Measurements from ENCODE around the gene RPE65.
"Not testable (repeated sequence)": the region's sequence is repeated elsewhere in the genome, so short reads cannot be mapped to it uniquely, and the experiment has no call there.

The RPE65 gene

DNA sequence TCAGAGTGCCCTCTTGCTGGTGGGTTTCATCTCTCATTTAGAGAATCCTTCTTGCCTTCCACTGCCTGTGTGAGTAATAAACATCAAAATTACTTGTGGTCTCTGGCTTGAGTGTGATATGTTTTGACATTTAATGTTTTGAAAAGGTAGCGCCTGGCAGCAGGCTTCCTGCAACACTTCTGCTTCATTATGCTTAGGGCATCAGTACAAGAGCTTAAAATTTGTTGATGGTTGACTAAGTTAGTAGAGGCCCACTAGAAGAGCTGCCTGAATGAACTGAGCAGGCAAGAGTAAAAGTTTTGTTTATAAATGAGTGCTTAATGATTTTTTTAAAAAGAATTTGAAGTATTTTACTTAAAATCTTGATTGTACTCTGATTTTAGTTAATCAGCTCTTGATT lies 6.4 kb upstream of the RPE65 start:
- no peak overlapping the region for H3K4me3 ChIP-seq
- H3K27ac ChIP-seq, result no peak overlapping the region

DNA sequence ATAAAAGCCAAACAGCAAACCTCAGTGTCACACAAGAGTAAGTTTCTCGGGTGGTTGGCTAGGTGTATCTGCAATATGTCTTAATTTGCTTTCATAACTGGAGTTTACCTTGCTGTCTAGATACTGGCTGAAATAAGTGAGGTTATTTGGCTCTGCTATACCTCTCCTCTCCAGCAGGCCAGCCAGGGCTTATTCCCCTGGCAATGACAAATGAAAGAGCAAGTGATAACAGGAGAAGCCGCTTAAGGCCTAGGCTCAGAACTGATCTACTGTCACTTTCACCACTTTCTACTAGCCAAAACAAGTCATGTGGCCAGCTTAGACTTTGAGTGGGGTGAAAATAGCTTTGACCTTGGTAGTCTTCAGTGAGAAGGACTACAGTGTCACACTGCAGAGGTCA lies 4.8 kb upstream of the RPE65 start:
- Histone ChIP-seq H3K4me3 (no peak overlapping the region), H3K27ac (no peak overlapping the region)

DNA sequence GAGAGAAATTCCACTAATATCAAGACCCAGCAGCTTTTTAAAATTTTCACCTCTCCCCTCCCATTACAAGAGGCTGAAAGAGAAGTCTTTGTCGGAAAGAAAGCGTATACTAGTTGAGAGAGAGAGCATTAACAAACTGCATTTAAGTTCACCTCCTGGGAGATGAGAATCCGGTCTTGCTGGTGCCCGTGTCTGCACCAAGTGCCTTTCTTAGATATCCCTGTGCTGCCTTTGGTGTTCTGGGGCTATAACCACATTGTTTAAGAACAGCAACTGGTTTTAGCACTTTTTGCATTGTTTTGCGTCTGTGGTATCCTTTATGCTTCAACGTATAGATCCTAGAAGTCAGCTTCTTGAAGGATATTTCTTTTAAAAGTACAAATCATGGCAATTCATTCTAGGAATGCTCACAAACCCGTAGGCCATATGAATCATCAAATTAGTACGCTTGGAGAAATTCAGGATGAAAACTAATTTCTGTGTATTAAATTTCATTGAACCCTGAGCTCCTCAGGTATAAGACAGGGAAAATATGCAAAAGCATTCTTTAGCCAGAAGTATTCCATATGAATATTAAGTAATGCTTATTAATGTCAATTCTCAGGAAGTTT lies 3.4 kb upstream of the RPE65 start:
- Histone ChIP-seq H3K4me3 (no peak overlapping the region), H3K27ac (no peak overlapping the region)

DNA sequence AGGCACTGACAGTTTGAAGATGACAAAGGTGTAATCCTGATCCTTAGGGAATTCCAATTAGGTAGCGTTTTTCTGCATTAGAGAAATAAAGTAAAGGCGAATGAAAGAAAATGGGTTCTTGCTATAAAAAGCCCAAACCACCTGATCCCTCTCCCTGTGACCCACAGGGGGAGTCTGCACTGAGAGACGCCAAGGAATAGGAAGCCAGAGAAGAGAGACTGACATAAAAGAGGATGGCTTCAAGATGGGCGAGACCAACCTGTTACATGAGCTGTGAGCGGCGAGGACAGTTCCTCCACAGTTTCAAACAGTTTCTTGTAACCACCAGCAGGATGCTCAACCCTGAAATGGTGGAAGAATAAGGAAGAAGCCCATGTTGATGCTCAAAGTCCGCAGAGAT lies 1.4 kb downstream of the RPE65 start:
- Histone ChIP-seq H3K27ac (no peak overlapping the region), H3K4me3 (no peak overlapping the region)

DNA sequence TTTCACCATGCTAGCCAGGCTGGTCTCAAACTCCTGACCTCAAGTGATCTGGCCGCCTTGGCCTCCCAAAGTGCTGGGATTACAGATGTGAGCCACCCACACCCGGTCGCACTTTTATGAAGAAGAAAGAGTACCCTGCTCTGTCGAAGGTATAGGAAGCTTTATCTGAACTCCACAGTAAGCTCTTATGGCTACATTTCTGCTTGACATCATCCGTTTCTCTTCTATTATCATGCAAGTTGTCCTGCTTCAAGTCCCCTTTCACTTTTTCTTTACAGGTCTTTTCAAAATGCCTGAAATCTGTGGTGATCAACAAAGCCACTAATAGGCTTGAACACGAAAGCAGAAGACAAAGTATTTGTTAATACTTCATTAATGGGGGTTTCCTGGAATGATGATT lies 4.0 kb downstream of the RPE65 start:
- Histone ChIP-seq H3K4me3 (no peak overlapping the region), H3K27ac (no peak overlapping the region)

DNA sequence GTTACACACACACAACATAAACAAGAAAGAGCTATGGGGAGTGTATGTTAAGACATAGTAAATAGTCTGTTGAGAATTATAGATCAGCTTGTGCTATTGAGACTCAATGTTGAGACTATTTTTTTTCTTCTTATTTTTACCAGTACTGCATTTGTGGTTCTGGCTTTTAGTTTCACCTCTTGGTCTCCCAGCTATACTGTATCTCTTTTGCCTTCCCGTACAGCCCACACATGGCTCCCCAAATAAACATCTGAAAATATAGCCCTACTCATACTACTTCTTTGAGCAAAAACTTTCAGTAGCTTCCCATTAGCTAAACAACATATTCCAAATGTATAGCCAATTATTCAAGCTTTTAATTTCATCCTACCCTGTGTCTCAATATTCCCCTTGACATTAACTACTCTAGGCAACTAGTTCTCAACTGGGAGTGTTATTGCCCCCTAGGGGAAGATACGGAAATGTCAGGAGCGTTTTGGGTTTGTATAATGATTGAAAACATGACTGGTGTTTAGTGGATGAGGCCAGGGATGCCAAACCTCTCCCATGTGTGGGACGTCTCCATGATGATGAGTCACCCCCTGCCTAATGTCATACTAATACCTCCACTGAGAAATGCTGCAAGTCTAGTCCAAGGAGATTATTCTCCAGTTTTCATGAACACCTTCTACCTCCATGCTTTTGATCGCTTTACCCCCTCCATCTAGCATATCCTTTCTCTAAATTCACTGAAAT lies 6.8 kb downstream of the RPE65 start:
- Histone ChIP-seq H3K4me3 (no peak overlapping the region), H3K27ac (no peak overlapping the region)

DNA sequence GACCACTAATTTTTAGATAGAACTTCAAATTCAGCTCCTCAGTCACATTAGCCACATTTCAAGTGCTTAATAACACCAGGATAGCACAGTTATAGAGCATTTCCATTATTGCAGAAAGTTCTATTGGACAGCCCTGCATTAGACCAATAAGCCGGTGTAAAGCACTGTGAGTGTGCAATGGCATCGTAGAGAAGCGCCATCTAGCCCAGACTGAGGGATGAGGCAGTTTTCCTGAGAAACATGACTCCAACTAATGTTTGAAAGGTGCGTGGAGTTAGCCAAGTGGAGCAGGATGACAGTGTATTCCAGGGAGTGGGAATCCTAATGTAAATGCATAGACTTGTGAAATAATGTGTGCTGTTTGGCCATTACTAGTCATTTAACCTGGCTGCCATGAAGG lies 7.7 kb downstream of the RPE65 start:
- Histone ChIP-seq H3K4me3 (no peak overlapping the region), H3K27ac (no peak overlapping the region)

DNA sequence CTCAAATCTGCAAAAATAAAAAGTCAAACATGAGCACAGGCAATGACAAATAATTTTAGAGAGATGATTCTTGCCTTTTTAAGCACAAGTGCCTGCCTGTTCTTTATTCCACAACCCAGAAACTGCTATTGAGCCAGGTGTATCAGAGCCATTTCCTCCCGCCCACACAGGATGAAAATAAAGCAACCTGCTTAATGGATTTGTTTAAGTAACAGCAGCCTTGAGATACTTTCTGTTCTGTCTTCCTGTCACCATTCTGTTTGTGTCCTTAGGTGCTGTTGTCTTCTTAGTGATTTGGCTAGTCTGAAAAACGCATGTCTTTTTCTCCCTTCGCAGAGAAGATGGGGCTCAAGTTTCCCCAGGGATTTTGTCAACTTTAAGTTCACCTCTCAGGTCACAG lies 11.4 kb downstream of the RPE65 start:
- H3K27ac ChIP-seq, result no peak overlapping the region
- no peak overlapping the region for H3K4me3 ChIP-seq

DNA sequence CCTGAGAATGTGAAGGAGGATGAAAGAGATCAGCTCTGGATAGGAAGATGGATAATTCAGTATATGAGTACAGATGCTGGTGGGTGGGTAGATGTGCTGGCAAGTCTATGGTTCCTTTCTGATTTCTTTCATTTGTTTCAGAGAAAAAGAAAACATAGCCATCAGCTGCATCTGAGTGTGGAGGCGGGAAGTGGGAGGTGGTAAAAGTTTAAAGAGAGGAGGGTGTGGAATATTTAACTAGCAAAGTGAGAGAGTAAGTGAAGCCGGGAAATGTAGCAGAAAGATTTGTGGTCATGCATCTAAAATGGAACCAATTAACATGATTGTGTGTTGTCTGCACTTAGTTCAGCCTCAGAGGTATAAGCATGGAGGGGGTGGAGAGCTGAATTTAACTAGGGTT lies 16.4 kb downstream of the RPE65 start:
- no peak overlapping the region for H3K27ac ChIP-seq

DNA sequence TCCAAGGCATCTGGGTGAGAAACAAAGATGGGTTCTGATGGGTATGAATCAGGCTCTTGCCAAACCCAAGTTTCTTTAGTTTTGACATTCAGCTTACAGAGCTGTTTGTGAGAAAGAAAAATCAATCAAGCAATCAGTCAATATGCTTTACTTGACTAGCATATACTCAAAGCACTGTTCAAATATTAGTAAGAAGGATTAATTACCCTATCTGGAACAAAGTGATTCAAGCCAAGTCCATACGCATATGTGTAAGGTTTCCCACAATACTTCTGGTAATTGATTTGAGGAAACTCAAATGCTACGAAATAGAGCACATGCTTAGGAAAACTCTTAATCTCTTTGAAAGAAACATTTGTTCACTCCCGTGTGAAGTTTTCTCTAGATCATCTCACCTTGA lies 18.7 kb downstream of the RPE65 start:
- H3K27ac ChIP-seq, result no peak overlapping the region
- H3K4me3 ChIP-seq, result no peak overlapping the region

More for the DNA sequence above, 16.4 kb downstream of the RPE65 start:
- no peak overlapping the region for H3K4me3 ChIP-seq

DNA sequence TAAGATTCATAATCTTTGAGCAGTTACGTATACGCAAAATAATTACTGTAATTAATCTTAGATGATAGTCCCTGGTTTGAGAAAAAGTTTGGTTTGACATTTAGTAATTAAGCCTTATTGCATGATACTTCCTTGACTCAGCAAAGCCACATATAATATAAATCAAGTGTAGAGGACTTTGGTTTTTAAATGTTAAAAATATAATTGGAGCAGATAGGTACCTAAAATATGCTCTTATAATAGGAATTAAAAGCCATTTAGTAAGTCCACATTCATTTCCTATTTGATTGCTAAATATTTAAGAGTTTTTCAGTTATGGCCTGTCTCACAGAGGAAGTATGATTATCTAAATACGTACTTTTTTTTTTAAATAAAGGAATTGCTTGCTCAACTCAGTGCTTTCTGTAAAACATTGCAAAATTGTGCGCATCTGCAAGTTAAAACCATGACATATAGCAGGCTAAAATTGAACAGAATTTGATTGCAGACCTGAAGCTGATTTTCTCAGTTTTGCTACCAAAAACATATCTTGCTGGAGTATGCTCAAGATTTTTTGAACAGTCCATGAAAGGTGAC lies 20.4 kb downstream of the RPE65 start:
- no peak overlapping the region for H3K27ac ChIP-seq

DNA sequence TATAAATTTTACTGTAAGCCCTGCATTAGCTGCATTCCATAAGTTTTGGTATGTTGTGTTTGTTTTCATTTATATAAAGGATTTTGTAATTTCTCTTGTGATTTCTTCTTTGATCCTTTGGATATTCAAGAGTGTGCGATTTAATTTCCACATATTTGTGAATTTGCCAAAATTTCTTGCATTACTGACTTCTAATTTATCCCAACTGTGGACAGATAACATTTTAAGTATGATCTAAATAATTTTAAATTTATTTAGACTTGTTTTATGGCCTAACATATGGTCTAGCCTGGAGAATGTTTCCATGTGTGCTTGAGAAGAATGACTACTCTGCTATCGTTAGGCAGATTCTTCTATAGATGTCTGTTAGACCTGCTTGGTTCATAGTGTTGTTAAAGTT lies 23.2 kb downstream of the RPE65 start:
- H3K27ac ChIP-seq, result no peak overlapping the region
- H3K4me3 ChIP-seq, result no peak overlapping the region

More for the DNA sequence above, 20.4 kb downstream of the RPE65 start:
- H3K4me3 ChIP-seq, result no peak overlapping the region

DNA sequence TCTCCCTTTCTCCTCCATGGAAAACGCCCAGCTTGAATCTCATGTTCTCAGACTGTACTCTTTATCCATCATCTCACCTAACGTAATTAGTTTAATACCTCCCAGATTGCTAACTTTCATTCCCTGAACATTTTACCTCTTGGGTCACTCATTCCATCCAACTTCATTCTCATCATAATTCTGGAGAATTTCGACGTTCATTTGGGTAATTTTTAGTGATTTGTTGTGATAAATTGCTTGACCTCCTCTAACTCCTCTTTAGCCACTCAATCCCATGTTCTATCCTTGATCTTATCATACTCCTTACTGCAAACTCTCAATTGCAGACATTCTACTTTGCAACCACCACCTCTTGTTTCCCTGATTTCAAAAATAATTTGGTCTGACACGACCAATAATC lies 28.4 kb downstream of the RPE65 start:
- Histone ChIP-seq H3K4me3 (no peak overlapping the region), H3K27ac (no peak overlapping the region)

DNA sequence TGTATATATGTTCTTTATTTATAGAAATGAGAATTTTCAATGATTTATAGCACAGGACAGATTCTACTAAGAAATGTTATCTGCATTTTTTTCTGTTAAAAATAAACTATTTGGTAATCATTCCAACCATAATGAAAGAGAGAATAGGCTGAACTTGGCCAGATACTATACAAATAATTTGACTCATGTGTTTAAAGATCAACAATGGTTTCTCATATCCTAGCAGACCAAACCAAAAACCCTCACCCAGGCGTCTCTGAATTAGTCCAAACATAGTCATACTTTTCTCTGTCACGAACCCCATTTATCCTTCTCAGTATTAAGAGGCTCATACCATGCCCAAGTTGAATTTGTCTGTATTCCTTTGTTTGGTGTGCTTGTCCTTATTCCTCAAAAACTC lies 40.3 kb downstream of the RPE65 start:
- Histone ChIP-seq H3K4me3 (no peak overlapping the region), H3K27ac (no peak overlapping the region)

DNA sequence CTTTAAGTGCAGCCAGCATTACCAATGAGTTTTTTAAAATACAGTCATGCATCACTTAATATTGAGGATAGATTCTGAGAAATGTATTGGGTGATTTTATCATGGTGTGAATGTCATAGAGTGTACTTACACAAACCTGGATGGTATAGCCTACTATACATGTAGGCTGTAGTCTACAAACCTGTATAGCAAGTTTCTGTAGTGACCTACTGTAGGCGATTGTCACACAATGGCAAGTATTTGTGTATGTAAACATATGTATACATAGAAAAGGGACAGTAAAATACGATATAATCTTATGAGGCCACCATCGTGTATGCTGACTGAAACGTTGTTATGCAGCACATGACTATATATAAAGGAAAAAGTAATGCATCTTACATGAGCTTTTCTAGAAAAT lies 48.2 kb downstream of the RPE65 start:
- no peak overlapping the region for H3K27ac ChIP-seq
- H3K4me3 ChIP-seq, result no peak overlapping the region

DNA sequence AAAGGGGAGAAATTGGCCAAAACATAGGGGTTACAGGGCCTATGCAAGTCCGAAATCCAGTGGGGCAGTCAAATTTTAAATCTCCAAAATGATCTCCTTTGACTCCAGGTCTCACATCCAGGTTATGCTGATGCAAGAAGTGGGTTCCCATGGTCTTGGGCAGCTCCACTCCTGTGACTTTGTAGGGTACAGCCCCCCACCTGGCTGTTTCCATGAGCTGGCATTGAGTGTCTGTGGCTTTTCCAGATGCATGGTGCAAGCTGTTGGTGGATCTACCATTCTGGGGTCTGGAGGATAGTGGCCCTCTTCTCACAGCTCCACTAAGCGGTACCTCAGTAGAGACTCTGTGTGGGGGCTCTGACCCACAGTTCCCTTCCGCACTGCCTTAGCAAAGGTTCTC lies 54.2 kb downstream of the RPE65 start:
- not testable (repeated sequence) for H3K27ac ChIP-seq, H3K4me3 ChIP-seq

DNA sequence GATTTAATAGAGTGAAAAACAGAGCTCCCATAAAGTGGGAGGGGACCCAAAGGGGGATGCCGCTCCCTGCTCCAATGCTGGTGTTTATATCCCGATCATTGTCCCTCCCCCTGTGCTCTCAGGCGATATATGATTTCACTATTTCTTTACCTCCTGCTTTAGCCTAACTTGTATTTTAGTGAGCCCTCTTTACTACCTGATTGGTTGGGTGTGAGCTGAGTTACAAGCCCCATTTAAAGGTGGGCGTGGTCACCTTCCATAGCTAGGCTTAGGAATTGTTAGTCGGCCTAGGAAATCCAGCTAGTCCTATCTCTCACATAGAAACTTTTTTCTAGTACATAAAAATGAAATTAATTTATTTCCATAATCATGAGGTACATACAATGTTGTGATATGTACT lies 57.3 kb downstream of the RPE65 start:
- not testable (repeated sequence) for H3K4me3 ChIP-seq, H3K27ac ChIP-seq

DNA sequence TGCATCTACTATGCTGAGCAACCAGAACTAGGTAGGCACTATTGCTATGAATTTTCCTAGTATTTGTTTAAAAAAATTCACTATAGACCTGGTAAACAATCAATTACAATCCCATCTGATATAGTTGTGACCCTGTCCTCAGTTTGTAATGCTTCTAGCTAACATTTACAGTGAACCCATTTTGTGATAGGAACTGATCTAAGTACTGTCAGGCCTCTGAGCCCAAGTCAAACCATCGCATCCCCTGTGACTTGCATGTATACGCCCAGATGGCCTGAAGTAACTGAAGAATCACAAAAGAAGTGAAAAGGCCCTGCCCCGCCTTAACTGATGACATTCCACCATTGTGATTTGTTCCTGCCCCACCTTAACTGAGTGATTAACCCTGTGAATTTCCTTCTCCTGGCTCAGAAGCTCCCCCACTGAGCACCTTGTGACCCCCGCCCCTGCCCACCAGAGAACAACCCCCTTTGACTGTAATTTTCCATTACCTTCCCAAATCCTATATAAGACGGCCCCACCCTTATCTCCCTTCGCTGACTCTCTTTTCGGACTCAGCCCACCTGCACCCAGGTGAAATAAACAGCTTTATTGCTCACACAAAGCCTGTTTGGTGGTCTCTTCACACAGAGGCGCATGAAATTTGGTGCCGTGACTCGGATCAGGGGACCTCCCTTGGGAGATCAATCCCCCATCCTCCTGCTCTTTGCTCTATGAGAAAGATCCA lies 63.8 kb downstream of the RPE65 start:
- H3K27ac ChIP-seq, result peak overlapping the region in 1 of 21 experiments; percentile 55
- H3K4me3 ChIP-seq, result not testable (repeated sequence)

DNA sequence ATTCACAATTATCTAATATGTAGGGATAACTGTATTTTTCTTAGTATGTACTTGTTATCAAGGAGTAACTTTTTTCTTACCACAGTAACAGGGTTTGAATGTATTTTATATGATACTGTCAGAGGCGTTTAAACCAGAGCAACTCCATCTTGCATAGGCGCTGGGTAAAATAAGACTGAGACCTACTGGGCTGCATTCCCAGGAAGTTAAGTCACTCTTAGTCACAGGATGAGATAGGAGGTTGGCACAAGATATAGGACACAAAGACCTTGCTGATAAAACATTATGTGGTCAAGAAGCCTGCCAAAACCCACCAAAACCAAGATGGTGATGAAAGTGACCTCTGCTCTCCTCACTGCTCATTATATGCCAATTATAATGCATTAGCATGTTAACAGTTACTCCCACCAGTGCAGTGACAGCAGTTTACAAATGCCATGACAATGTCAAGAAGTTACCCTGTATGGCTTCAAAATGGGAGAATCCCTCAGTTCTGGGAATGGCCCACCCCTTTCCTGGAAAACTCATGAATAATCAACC lies 64.8 kb downstream of the RPE65 start:
- Histone ChIP-seq H3K4me3 (no peak overlapping the region), H3K27ac (peak overlapping the region in 7 of 21 experiments; percentile 25 to 55 (median 31))

DNA sequence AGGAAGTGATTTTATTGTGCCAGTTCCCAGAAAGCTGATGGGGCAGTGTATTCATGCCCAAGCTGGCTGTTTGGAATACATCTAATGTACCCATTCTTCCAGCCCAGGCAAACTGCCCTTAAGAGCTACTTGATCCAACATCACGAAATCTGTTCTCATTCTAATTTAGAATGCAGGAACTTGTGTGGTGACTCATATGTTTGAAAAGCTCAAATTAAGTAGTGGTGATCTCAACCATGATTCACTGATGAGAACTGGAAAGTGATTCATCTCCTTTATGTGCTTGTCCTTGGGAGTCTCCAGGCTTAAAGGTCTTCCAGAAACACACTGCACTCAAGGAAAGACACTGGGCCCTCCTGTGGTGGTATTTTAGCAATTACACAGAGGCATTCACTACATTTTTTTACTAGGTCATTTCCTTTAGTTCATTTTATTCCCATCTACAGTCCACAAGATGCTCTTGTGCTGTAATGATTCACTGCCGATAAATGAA lies 65.4 kb downstream of the RPE65 start:
- Histone ChIP-seq H3K27ac (peak overlapping the region in 7 of 21 experiments; percentile 7 to 46 (median 30)), H3K4me3 (no peak overlapping the region)
